Measurements from ENCODE around the gene CDH4. TPM values are rescaled to one million over a fixed set of nuclear protein-coding genes. Genes with fewer than 3 reads are reported as not detected.

CDH4 gene
- total and polyA plus RNA-seq, 4 donors = 5.8 to 24.1 (median 17.1) TPM

GRCh38 chr20:61379898-61380544 is 128.0 kb downstream of the CDH4 start:
- H3K9me3 ChIP-seq (ENCODE audit: control insufficient read depth, insufficient read depth, low read length) = no peaks in the 10 kb centered on the region
- no CpG with 5 or more reads among the region's 6 CpGs for WGBS (ENCODE audit: insufficient coverage)
- peaks cover 2% of the 10 kb centered on the region for H3K36me3 ChIP-seq (ENCODE audit: control insufficient read depth, insufficient read depth, low read length)
- no peaks in the 10 kb centered on the region for H3K27me3 ChIP-seq (ENCODE audit: control insufficient read depth, insufficient read depth, low read length)
- H3K27ac ChIP-seq (ENCODE audit: low read depth, low read length) = no peak overlapping the region
- H3K4me3 ChIP-seq (ENCODE audit: low read depth, low read length) = no peak overlapping the region
- peaks cover 5% of the 10 kb centered on the region for H3K4me1 ChIP-seq (ENCODE audit: control insufficient read depth, insufficient read depth, low read length)
- peak in 2 of 6 donors; percentile 36 to 37 for DNase-seq (ENCODE audit: low read depth in 4 of 6, low spot score in 6 of 6)

- WGBS (ENCODE audit: insufficient coverage) = no CpG with 5 or more reads among the region's 7 CpGs
- Histone ChIP-seq H3K27me3 (ENCODE audit: control insufficient read depth, insufficient read depth, low read length) (no peaks in the 10 kb centered on the region), H3K4me3 (ENCODE audit: low read depth, low read length) (no peak overlapping the region), H3K9me3 (ENCODE audit: control insufficient read depth, insufficient read depth, low read length) (no peaks in the 10 kb centered on the region), H3K36me3 (ENCODE audit: control insufficient read depth, insufficient read depth, low read length) (peaks cover 2% of the 10 kb centered on the region), H3K27ac (ENCODE audit: low read depth, low read length) (no peak overlapping the region), H3K4me1 (ENCODE audit: control insufficient read depth, insufficient read depth, low read length) (peaks cover 5% of the 10 kb centered on the region)
- DNase-seq (ENCODE audit: low read depth in 4 of 6, low spot score in 6 of 6) = peak in 1 of 6 donors; percentile 90
Measured at GRCh38 chr20:61380545-61380915, 128.5 kb downstream of the CDH4 start.

- 95% methylated on average over 3 of the region's 3 CpGs for WGBS (ENCODE audit: insufficient coverage)
- peaks cover 5% of the 10 kb centered on the region for H3K4me1 ChIP-seq (ENCODE audit: control insufficient read depth, insufficient read depth, low read length)
- H3K9me3 ChIP-seq (ENCODE audit: control insufficient read depth, insufficient read depth, low read length) = no peaks in the 10 kb centered on the region
- H3K27ac ChIP-seq (ENCODE audit: low read depth, low read length) = no peak overlapping the region
- no peaks in the 10 kb centered on the region for H3K27me3 ChIP-seq (ENCODE audit: control insufficient read depth, insufficient read depth, low read length)
- no peak for DNase-seq (ENCODE audit: low read depth in 4 of 6, low spot score in 6 of 6)
- no peak overlapping the region for H3K4me3 ChIP-seq (ENCODE audit: low read depth, low read length)
- H3K36me3 ChIP-seq (ENCODE audit: control insufficient read depth, insufficient read depth, low read length) = peaks cover under 1% of the 10 kb centered on the region
Measured at GRCh38 chr20:61382194-61382593, 130.1 kb downstream of the CDH4 start.

GRCh38 chr20:61385296-61385695 is 133.2 kb downstream of the CDH4 start:
- Histone ChIP-seq H3K4me3 (ENCODE audit: low read depth, low read length) (no peak overlapping the region), H3K27me3 (ENCODE audit: control insufficient read depth, insufficient read depth, low read length) (no peaks in the 10 kb centered on the region), H3K27ac (ENCODE audit: low read depth, low read length) (no peak overlapping the region), H3K36me3 (ENCODE audit: control insufficient read depth, insufficient read depth, low read length) (no peaks in the 10 kb centered on the region), H3K9me3 (ENCODE audit: control insufficient read depth, insufficient read depth, low read length) (peaks cover 2% of the 10 kb centered on the region), H3K4me1 (ENCODE audit: control insufficient read depth, insufficient read depth, low read length) (no peaks in the 10 kb centered on the region)
- 93% methylated on average over 11 of the region's 11 CpGs for WGBS (ENCODE audit: insufficient coverage)
- no peak for DNase-seq (ENCODE audit: low read depth in 4 of 6, low spot score in 6 of 6)

GRCh38 chr20:61385731-61386130 is 133.7 kb downstream of the CDH4 start:
- Histone ChIP-seq H3K9me3 (ENCODE audit: control insufficient read depth, insufficient read depth, low read length) (peaks cover 2% of the 10 kb centered on the region), H3K4me3 (ENCODE audit: low read depth, low read length) (no peak overlapping the region), H3K27me3 (ENCODE audit: control insufficient read depth, insufficient read depth, low read length) (no peaks in the 10 kb centered on the region), H3K4me1 (ENCODE audit: control insufficient read depth, insufficient read depth, low read length) (no peaks in the 10 kb centered on the region), H3K27ac (ENCODE audit: low read depth, low read length) (no peak overlapping the region), H3K36me3 (ENCODE audit: control insufficient read depth, insufficient read depth, low read length) (no peaks in the 10 kb centered on the region)
- DNase-seq (ENCODE audit: low read depth in 4 of 6, low spot score in 6 of 6) = no peak
- 79% methylated on average over 7 of the region's 10 CpGs for WGBS (ENCODE audit: insufficient coverage)

- no peak overlapping the region for H3K4me3 ChIP-seq (ENCODE audit: low read depth, low read length)
- no peak overlapping the region for H3K27ac ChIP-seq (ENCODE audit: low read depth, low read length)
- WGBS (ENCODE audit: insufficient coverage) = 39% methylated on average over 5 of the region's 13 CpGs
- DNase-seq (ENCODE audit: low read depth in 4 of 6, low spot score in 6 of 6) = peak in 2 of 6 donors; percentile 49 to 66
- H3K9me3 ChIP-seq (ENCODE audit: control insufficient read depth, insufficient read depth, low read length) = peaks cover 2% of the 10 kb centered on the region
- no peaks in the 10 kb centered on the region for H3K27me3 ChIP-seq (ENCODE audit: control insufficient read depth, insufficient read depth, low read length)
- H3K4me1 ChIP-seq (ENCODE audit: control insufficient read depth, insufficient read depth, low read length) = peaks cover 11% of the 10 kb centered on the region
- no peaks in the 10 kb centered on the region for H3K36me3 ChIP-seq (ENCODE audit: control insufficient read depth, insufficient read depth, low read length)
Measured at GRCh38 chr20:61387204-61387953, 135.3 kb downstream of the CDH4 start.

GRCh38 chr20:61387954-61388348 is 135.9 kb downstream of the CDH4 start:
- Histone ChIP-seq H3K9me3 (ENCODE audit: control insufficient read depth, insufficient read depth, low read length) (peaks cover 2% of the 10 kb centered on the region), H3K27ac (ENCODE audit: low read depth, low read length) (no peak overlapping the region), H3K4me1 (ENCODE audit: control insufficient read depth, insufficient read depth, low read length) (peaks cover 11% of the 10 kb centered on the region), H3K4me3 (ENCODE audit: low read depth, low read length) (no peak overlapping the region), H3K27me3 (ENCODE audit: control insufficient read depth, insufficient read depth, low read length) (no peaks in the 10 kb centered on the region), H3K36me3 (ENCODE audit: control insufficient read depth, insufficient read depth, low read length) (no peaks in the 10 kb centered on the region)
- peak in 1 of 6 donors; percentile 28 for DNase-seq (ENCODE audit: low read depth in 4 of 6, low spot score in 6 of 6)
- WGBS (ENCODE audit: insufficient coverage) = 33% methylated on average over 1 of the region's 7 CpGs

- DNase-seq (ENCODE audit: low read depth in 4 of 6, low spot score in 6 of 6) = no peak
- no peaks in the 10 kb centered on the region for H3K27me3 ChIP-seq (ENCODE audit: control insufficient read depth, insufficient read depth, low read length)
- 91% methylated on average over 10 of the region's 10 CpGs for WGBS (ENCODE audit: insufficient coverage)
- no peak overlapping the region for H3K27ac ChIP-seq (ENCODE audit: low read depth, low read length)
- H3K4me1 ChIP-seq (ENCODE audit: control insufficient read depth, insufficient read depth, low read length) = peaks cover 11% of the 10 kb centered on the region
- H3K4me3 ChIP-seq (ENCODE audit: low read depth, low read length) = no peak overlapping the region
- H3K9me3 ChIP-seq (ENCODE audit: control insufficient read depth, insufficient read depth, low read length) = peaks cover 2% of the 10 kb centered on the region
- no peaks in the 10 kb centered on the region for H3K36me3 ChIP-seq (ENCODE audit: control insufficient read depth, insufficient read depth, low read length)
Measured at GRCh38 chr20:61389077-61389476, 137.0 kb downstream of the CDH4 start.

GRCh38 chr20:61391185-61391584 is 139.1 kb downstream of the CDH4 start:
- Histone ChIP-seq H3K4me3 (ENCODE audit: low read depth, low read length) (no peak overlapping the region), H3K9me3 (ENCODE audit: control insufficient read depth, insufficient read depth, low read length) (peaks cover 2% of the 10 kb centered on the region), H3K27ac (ENCODE audit: low read depth, low read length) (no peak overlapping the region), H3K4me1 (ENCODE audit: control insufficient read depth, insufficient read depth, low read length) (peaks cover 11% of the 10 kb centered on the region), H3K36me3 (ENCODE audit: control insufficient read depth, insufficient read depth, low read length) (no peaks in the 10 kb centered on the region), H3K27me3 (ENCODE audit: control insufficient read depth, insufficient read depth, low read length) (no peaks in the 10 kb centered on the region)
- 86% methylated on average over 12 of the region's 12 CpGs for WGBS (ENCODE audit: insufficient coverage)
- no peak for DNase-seq (ENCODE audit: low read depth in 4 of 6, low spot score in 6 of 6)
